Fibroblast of gingiva (primary cell): Measurements from ENCODE around the gene ZNF280C.
"Not testable (repeated sequence)": the region's sequence is repeated elsewhere in the genome, so short reads cannot be mapped to it uniquely, and the experiment has no call there.

Source experiments
- DNase-seq: peaks from one replicate; pipeline ENCODE4 v3.0.0-alpha.2; 2011; ENCODE audit warnings: low read depth

ZNF280C gene

DNA sequence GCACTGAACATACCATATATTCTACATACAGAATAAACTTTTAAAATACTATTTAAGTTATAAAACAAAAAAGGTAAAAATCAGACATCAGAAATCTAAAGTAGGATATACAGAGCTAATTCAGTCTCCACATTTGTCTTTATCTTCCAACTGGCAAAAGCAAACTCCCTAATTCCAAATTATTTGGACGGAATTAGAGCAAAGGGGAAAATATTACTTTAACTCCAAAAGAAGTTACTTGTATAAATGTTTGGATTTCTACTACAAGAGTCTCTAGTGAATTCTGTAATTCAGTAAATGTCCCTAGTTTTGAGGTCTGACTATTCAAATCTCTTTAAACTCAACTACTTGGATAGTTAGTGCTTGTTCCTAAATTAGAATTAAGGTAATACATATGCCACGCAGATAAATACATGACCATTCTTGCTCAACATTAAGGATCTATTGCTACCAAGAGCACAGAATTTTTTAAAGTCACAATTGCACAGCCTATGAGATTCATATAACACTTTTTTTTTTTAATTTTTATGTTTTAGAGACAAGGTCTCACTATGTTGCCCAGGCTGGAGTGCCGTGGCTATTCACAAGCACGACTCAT is 7.3 kb downstream of the ZNF280C start:
- peak; percentile 4 for DNase-seq

DNA sequence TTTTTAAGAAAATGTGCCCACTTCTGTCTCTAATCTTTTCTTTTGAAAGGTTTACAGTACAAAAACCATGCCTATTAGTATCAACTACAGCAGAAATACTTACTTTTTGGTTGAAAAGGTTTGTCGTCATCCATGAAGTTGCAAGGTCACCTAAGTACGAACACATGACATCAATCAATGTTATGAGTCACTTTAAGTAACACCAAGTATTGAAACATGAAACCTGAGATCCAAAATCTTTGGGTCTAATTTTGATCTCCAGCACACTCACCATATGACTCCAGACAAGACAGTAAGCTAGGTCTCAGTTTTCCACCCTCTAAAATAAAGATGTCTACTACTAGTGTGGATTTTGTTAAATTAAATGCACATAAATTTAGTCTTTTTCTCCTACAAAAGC is 8.4 kb downstream of the ZNF280C start:
- DNase-seq: peak; percentile 59

GRCh38 chrX:130253916-130254315 is 14.8 kb downstream of the ZNF280C start:
- DNase-seq: no peak

DNA sequence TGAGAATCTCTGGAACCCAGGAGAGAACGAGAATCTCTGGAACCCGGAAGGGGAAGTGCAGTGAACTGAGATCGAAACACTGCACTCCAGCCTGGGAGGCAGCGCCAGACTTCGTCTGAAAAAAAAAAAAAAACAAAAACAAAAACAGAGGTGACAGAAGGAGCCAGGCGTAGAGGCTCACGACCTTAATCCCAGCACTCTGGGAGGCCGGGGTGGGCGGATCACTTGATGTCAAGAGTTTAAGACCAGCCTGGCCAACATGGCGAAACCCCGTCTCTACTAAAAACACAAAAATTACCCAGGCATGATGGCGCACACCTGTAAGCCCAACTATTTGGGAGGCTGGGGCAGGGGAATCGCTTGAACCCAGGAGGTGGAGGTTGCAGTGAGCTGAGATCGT is 17.0 kb downstream of the ZNF280C start:
- no peak for DNase-seq

GRCh38 chrX:130247996-130248395 is 20.7 kb downstream of the ZNF280C start:
- no peak for DNase-seq

- DNase-seq: no peak
Measured at GRCh38 chrX:130246084-130246483, 22.6 kb downstream of the ZNF280C start.

DNA sequence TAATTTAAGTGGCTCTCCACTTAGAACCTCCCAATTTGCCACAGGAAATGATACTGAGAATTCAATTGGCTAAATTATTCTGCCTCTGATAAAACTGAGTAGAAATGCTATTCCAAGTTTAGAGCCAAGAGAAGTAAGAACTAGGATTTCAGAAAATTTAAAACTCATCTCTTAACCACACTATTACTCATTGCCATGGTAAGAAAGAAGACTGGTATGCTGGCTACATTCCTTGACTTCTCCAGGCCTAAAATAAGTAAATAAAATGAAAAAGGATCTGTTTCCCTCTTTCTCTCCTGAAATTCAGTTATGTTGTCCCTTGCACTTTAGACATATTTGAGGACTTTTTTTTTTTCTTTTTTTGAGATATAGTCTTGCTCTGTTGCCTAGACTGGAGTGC is 23.3 kb downstream of the ZNF280C start:
- DNase-seq: peak; percentile 76

GRCh38 chrX:130231184-130231583 is 37.5 kb downstream of the ZNF280C start:
- DNase-seq: not testable (repeated sequence)

- no peak for DNase-seq
Measured at GRCh38 chrX:130228871-130229270, 39.8 kb downstream of the ZNF280C start.

GRCh38 chrX:130224810-130225209 is 43.9 kb downstream of the ZNF280C start:
- peak; percentile 56 for DNase-seq

- no peak for DNase-seq
Measured at GRCh38 chrX:130216320-130216719, 52.4 kb downstream of the ZNF280C start.

- DNase-seq: no peak
Measured at GRCh38 chrX:130213376-130213775, 55.3 kb downstream of the ZNF280C start.

DNA sequence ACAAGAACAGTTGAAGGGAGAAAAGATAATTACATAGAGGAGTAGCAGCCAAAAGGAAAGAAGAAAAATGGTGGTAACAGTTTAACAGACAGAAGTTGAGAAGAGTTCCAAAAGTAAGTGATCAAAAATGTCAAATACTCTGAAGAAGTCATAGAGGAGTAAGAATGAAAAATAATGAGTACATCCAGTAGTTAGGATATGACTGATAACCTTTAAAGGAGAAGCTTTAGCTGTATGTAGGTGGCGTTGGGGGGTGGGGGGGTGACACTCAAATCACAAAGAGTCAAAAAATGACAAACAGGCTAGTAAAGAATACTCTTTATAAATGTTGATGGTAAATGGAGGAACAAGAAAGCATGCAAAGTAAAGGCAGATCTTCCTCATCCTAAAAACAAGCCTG is 56.3 kb downstream of the ZNF280C start:
- no peak for DNase-seq

DNA sequence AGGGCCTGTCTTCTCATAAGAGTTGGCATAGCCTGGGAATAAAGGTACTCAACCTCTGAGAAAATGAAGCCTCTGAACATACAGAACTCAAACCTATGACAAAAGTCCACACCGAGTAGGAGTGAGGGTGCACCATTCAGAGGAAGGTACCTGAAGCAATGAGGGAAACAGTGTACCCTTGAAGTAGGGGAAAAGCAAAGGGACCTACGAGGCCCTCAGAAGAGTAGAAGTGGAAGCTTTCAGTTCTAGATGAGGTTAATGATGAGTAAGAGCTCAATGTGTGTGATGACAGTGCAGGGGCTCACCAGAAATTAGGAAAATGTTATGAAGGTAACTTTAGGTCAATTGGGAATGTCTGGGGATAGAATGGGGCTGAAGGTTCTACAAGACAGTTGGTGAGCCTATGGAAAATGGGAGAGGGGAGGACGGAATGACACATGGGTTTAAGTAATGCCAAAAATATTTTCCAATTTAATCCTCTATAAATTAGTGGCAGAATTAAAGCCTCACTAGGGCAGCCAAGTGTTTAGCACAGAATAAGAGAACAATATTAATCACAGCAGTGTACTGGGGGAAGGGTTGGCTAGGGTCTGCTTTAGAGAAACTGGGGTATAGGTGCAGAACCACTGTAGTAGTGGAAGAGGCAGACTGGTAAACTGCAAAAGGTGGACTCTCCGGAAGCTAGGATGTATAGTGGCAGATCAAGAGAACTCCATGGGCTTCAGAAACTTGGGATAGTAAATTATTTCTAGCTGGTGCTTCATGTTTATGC is 57.1 kb downstream of the ZNF280C start:
- no peak for DNase-seq

DNA sequence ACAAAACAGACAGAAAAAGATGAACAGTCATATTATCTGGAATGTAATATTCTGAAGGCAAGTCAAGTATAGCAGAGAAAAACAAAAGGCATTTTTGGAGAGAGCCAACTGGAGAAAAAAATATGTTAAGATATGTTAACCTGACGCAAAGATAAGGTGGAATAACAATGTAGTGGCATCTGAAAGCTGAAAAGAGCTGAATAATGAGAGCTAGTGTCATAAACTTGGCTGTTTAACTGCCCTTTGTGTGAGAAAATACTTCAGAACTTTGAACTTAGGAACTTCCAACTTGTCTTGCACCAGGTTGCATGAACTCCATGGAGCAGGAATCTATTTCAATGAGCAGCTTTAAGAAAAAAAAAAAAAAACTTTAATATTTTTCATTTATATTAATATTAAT is 64.1 kb downstream of the ZNF280C start:
- DNase-seq: no peak

DNA sequence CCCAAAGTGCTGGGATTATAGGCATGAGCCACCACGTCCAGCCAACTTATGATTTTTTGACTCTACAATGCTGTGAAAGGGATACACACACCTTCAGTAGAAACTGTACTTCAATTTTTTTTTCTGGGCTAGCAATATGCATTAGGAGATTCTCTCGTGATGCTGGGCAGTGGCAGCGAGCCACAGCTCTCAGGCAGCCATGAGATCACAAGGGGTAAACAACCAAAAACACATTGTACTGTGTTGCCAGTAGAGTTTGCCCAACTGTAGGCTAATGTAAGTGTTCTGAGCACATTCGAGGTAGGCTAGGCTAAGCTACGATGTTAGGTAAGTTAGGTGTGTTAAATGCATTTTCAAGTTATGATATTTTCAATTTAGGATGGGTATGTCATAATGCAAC is 71.2 kb downstream of the ZNF280C start:
- peak; percentile 45 for DNase-seq

GRCh38 chrX:130196466-130196865 is 72.2 kb downstream of the ZNF280C start:
- no peak for DNase-seq

DNA sequence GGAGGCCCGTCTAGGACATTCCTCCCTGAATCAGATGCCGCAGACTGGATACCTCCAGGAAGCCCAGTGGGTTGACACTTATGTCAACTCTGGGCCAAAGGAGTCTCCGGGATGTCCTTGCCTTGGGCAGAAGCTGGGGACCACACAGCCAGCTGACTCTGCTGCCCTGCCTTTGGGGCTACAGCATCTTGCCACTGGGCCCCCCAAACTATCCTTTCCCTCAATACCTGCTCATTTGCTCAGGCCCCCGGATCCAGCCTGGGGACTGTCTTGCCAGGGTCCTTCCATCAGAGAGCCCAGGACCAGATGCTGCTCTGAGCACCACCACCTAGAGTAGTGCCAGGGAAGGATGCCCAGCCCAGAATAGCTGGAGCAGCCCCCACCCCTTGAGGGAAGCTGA is 77.9 kb downstream of the ZNF280C start:
- DNase-seq: no peak

DNA sequence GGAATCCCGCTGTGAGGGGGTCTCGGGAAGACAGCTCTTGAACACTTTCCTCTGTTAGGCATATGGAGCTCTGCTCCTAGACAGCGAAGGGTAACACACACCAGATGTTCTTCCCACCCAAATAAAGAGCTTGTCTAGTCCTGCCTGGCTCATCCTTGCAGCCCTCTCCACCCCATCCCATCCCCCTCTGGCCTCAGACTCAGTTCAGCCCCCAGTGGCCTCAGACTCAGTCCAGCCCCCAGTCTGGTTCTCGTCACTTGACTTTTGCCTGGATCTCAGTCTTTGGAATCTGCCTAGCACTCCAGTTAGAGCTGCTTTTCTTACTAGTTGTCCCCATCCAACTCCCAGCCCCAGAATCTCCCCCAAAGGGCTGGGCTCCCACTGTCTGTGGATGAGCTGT is 82.0 kb downstream of the ZNF280C start:
- DNase-seq: no peak

DNA sequence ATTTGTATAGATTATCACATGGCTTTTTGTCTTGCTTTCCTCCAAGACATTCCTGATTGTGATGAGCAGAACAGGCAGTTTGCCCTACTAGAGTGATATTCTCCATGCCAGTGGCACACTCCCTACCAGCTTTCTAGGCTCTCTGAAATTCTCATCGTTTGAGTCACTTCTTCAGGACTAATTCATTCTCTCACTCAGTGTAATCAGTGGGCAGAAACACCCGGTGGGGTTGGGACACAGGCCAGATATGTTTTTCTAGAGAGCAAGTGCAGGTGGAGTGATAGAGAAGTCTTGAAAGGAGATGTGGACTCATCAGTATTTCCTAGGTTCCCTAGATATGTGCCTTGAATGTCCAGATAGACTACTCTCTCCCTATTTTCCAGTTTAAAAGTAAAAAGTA is 83.8 kb downstream of the ZNF280C start:
- no peak for DNase-seq

DNA sequence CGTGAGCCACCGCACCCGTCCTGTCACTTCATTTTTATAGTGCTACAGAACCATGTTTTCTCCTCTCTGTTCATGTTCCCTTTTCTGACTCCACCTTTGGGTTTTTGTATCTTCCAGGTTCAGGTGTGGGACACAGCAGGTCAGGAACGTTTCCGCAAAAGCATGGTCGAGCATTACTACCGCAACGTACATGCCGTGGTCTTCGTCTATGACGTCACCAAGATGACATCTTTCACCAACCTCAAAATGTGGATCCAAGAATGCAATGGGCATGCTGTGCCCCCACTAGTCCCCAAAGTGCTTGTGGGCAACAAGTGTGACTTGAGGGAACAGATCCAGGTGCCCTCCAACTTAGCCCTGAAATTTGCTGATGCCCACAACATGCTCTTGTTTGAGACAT is 84.5 kb downstream of the ZNF280C start:
- no peak for DNase-seq

DNA sequence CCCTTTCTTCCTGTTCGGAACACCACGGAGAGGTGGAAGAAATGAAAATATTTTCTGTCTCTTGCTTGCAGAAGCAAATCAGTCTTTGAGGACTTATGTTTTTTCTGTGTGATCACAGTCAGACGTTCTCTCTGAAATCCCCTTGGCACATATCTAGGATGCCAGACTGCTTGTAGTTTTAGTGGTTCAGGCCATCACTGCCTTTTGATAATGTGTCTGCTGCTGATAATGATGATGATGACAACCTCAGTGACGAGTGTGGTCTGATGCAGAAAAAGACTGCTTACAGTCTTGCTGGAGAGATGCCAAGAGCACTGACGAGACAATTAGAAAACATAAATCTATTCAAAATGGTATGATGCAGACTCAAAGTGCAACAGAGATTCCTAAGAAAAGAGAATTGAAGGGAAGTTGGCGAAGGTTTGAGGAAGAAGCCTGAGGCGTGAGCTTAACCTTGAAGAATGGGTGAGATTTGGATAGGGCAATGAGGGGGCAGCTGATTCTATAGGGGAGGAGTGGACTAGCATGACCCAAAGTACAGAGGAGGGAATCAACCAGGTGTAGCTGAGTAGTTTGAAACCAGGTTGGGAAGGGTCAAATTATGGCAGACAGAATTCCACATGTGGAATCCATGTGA is 89.0 kb downstream of the ZNF280C start:
- no peak for DNase-seq

GRCh38 chrX:130179170-130179569 is 89.5 kb downstream of the ZNF280C start:
- no peak for DNase-seq
